Hypothalamus (tissue), 51 donors: Measurements from ENCODE around the gene FBXO36.
"Not testable (repeated sequence)": the region's sequence is repeated elsewhere in the genome, so short reads cannot be mapped to it uniquely, and the experiment has no call there.

Source experiments
- DNase-seq, 51 donors: peaks; one replicate each; lab custom pipeline; 2025; lab: John Stamatoyannopoulos, UW

Gene FBXO36

GRCh38 chr2:229956491-229956890, 34.2 kb downstream of the FBXO36 start:
- DNase-seq, result no peak

DNA sequence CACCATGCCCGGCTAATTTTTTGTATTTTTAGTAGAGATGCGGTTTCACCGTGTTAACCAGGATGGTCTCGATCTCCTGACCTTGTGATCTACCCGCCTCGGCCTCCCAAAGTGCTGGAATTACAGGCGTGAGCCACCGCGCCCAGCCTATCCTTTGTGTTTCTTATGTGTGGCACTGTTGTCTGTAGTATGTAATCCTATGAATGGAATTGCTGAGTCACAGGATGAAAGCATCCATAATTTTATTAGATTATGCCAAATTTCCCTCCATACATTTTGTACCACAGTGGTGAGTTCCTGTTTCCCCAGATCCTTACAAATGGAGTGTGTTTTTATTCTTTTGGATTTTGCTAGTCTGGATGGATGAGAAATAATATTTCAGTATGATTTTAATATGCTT, 41.3 kb downstream of the FBXO36 start:
- not testable (repeated sequence) for DNase-seq

- no peak for DNase-seq
Measured at GRCh38 chr2:229969921-229970320, 47.6 kb downstream of the FBXO36 start.

DNA sequence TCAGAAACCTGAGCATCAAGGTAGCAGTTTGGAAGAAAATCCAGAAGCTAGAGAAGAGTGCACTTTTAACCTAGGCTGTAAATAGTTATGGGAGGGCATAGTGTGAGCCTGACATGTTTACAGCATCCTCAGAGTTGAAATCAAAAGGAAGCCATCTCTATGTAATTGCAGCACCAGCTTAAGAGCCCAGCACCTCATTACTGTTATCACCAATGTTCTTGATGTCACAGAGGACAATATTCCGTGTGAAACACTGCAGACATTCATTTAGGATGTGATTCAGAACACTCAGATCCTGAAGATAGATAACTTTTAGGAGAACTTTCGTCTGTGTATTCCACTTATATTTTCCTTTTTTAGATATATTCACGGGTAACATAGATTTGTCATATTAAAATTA, 48.1 kb downstream of the FBXO36 start:
- DNase-seq, result no peak

DNA sequence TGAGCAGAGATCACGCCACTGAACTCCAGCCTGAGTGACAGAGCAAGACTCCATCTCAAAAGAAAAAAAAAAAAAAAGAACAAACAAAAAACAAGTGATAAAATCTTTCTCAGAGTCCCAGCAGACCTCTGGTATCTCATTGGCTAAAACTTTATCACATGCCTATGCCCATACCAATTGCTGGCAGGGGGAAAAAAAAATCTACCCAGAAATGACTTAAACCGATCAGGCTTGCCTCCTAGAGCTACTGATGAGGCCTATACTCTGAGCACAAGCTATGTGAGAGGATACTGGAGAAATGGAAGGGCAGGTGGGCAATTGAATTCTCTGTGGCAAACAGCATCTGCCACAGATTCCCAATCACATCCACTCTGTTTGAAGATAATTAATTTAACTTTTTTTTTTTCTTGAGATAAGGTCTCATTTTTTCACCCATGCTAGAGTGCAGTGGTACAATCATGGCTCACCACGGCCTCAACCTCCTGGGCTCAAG, 49.0 kb downstream of the FBXO36 start:
- no peak for DNase-seq

- no peak for DNase-seq
Measured at GRCh38 chr2:229974266-229974665, 52.0 kb downstream of the FBXO36 start.

DNA sequence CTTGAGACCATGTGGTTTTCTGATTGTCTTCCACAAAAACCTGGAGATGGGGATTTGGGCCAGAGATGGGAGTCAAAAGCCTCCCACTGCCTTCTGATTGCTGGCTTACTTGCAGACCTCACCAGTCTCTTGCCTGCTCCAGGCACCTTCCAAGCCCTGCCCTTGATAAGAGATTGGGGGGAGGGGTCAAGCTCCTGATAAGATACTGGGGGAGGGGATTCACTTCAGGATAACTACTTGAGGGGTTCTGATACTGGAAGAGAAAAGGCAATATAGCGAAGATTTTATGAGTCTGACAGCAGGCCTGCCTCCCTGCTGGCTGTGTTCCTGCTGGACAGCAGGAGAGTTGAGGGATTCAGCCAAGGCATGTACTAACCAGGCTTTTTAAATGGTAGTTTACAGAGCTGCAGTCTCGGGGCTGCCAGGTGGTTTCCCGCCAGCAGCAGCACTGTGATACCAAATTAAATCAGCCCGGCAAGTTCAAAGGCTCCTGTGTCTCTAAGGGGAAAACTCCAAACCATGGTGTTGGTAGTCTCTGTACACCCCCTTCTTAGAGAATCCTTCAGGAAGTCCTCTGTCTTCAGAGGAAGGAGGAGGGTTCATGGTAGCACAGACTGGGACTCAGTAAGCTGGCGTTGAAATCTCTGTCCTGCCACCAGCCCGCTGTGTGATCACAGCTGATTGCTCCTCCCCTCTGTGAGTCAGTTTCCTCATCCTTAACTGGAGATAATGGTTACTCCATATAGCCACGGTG, 58.3 kb downstream of the FBXO36 start:
- peak in 20 of 51 donors; percentile 1 to 27 (median 8) for DNase-seq

GRCh38 chr2:229993236-229993635, 70.9 kb downstream of the FBXO36 start:
- DNase-seq, result no peak

GRCh38 chr2:229996320-229996719, 74.0 kb downstream of the FBXO36 start:
- DNase-seq, result no peak

DNA sequence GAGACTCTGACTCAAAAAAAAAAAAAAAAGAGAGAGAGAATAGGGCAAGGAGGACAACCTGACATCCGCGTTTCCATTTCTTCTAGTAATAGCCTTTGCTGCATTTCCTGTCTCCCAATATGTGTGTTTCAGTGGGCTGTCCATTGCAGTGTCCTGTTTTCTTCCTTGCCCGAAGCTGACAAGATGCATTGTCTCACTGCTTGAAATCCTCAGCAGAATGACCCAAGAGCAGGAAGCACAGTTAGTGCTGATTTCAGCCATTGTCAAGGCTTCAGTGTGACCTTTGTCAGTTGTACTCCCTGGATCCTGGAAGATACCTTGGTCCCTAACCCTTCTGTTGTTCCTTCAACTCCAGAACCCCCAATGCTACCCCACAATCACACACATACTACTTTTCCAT, 75.3 kb downstream of the FBXO36 start:
- no peak for DNase-seq

DNA sequence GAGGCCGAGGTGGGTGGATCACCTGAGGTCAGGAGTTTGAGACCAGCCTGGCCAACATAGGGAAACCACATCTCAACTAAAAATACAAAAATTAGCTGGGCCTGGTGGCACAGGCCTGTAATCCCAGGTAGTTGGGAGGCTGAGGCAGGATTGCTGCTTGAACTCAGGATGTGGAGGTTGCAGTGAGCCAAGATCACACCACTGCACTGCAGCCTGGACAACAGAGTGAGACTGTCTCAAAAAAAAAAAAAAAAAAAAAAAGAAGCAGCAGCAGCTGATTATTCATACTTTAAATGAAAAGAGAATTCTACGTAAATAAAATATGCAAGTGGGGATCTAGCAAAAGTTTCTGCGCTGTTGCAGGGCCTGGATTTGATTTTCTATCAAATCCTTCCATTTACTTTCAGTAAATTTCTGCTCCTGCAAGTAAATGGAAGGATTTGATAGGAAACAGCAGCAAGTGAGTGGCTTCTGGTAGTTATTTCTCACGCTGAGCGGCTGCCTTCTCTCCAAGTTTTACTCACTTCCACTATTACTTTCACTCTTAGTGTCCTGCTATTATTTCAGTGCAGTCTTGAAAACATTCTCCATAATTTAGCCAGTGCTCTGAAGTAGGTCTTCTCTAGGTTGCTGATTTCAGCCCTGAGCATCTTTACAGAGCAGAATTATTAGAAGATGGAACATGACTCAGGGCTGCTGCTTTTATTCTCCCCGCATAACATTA, 78.0 kb downstream of the FBXO36 start:
- DNase-seq, result peak in 1 of 51 donors; percentile 11

GRCh38 chr2:230007931-230008707, 85.8 kb downstream of the FBXO36 start:
- peak in 47 of 51 donors; percentile 1 to 84 (median 34) for DNase-seq

GRCh38 chr2:230008708-230009066, 86.4 kb downstream of the FBXO36 start:
- no peak for DNase-seq

DNA sequence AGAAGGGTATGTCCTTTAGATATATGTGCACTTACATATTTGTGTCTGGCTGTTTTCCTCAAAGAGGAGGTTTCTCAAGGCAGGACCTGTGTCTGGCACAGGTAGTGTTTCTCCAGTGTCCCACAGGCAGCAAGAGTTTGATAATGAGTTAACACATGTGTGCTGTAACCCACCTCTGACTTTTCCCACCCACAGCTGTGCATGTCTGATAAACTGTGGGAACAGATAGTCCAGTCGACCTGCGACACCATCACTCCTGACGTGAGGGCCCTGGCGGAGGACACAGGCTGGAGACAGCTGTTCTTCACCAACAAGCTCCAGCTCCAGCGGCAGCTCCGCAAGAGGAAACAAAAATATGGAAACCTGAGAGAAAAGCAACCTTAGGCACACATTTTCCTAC, 88.2 kb downstream of the FBXO36 start:
- no peak for DNase-seq

DNA sequence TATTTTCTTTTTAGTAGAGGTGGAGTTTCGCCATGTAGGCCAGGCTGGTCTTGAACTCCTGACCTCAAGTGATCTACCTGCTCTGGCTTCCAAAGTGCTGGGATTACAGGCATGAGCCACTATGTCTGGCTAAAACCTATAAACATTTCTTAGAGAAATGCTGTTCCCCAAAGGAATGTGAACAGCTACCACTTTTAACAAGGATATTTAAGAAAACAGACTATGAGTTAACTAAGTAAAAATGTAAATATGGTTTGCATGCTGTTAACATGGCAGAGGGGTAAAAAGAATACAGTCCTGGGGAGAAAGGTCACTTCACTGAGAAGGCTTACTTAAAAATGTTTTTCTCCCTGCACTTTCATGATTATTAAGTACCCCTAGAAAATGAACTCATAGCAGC, 89.3 kb downstream of the FBXO36 start:
- DNase-seq, result no peak

- DNase-seq, result no peak
Measured at GRCh38 chr2:230012267-230012884, 90.1 kb downstream of the FBXO36 start.

- no peak for DNase-seq
Measured at GRCh38 chr2:230016844-230017243, 94.5 kb downstream of the FBXO36 start.

- no peak for DNase-seq
Measured at GRCh38 chr2:230018153-230018552, 95.8 kb downstream of the FBXO36 start.

DNA sequence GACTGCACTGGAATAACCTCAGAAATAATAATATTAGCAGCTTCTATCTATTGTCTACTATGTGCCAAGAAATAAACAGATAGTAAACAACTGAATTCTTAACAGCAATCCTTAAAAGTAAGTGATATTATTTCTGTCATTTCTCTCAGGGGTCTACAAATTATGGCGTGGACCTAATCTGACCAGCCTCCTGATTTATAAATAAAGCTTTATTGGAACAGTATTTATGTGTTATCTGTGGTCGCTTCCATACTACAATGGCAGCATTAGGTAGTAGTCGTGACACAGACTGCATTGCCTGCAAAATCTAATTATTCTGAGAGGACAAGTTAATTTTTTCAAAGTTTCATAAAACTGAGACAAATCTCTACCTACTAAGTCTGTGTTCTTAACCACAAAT, 97.4 kb downstream of the FBXO36 start:
- DNase-seq, result no peak

GRCh38 chr2:230023313-230023712, 101.0 kb downstream of the FBXO36 start:
- DNase-seq, result no peak

GRCh38 chr2:230042195-230042594, 119.9 kb downstream of the FBXO36 start:
- DNase-seq, result no peak
